Astrocyte (in vitro differentiated cells and primary cell): ENCODE measurements around the gene CCDC92B. TPM values are rescaled to one million over a fixed set of nuclear protein-coding genes. Genes with fewer than 3 reads are reported as not detected.

Source experiments
- DNase-seq: peaks from one replicate; pipeline ENCODE4 v3.0.0-alpha.2; 2010; ENCODE audit warnings: low read depth
- FAIRE-seq: peaks from 2 replicates; lab custom pipeline; 2011; peaks lifted over from hg19 to GRCh38; lab: Jason Lieb, UNC
- H2AFZ ChIP-seq: 2 replicates; pipeline ENCODE4 v1.6.0; 2012; ENCODE audit warnings: low read depth, low read length, inconsistent platforms
- H3K27ac ChIP-seq: 2 replicates; pipeline ENCODE4 v1.5.1; 2011; ENCODE audit warnings: low read depth, low read length, inconsistent platforms
- H3K27me3 ChIP-seq: 2 replicates; pipeline ENCODE4 v1.6.0; 2011; ENCODE audit warnings: low read length, inconsistent platforms; ENCODE audit not compliant: insufficient read depth
- H3K36me3 ChIP-seq: 2 replicates; pipeline ENCODE4 v1.5.1; 2011; ENCODE audit warnings: low read length, inconsistent platforms; ENCODE audit not compliant: insufficient read depth
- H3K4me1 ChIP-seq: 2 replicates; pipeline ENCODE4 v1.5.1; 2011; ENCODE audit warnings: low read length, inconsistent platforms; ENCODE audit not compliant: insufficient read depth
- H3K4me2 ChIP-seq: 2 replicates; pipeline ENCODE4 v1.6.0; 2012; ENCODE audit warnings: low read length, inconsistent platforms
- H3K4me3 ChIP-seq: 2 replicates; pipeline ENCODE4 v1.5.1; 2011; ENCODE audit warnings: low read depth, mild to moderate bottlenecking, low read length, inconsistent platforms; ENCODE audit not compliant: insufficient read depth
- H3K79me2 ChIP-seq: 2 replicates; pipeline ENCODE4 v1.6.0; 2012; ENCODE audit warnings: mild to moderate bottlenecking, low read length, inconsistent platforms; ENCODE audit not compliant: insufficient read depth
- H3K9ac ChIP-seq: 2 replicates; pipeline ENCODE4 v1.6.0; 2012; ENCODE audit warnings: mild to moderate bottlenecking, low read length, inconsistent platforms
- H3K9me3 ChIP-seq: 2 replicates; pipeline ENCODE4 v1.5.1; 2012; ENCODE audit warnings: low read depth, mild to moderate bottlenecking, low read length, inconsistent platforms; ENCODE audit not compliant: insufficient read depth
- H4K20me1 ChIP-seq: 2 replicates; pipeline ENCODE4 v1.6.0; 2012; ENCODE audit warnings: low read length, inconsistent platforms; ENCODE audit not compliant: insufficient read depth
- H3K27ac Mint-ChIP-seq: one replicate; pipeline ENCODE4 v1.8.0; 2021; ENCODE audit warnings: mild to moderate bottlenecking, mixed read lengths; ENCODE audit not compliant: unreplicated experiment
- H3K27me3 Mint-ChIP-seq: one replicate; pipeline ENCODE4 v1.8.0; 2021; ENCODE audit warnings: low read depth, mixed read lengths; ENCODE audit not compliant: unreplicated experiment
- H3K36me3 Mint-ChIP-seq: one replicate; pipeline ENCODE4 v1.8.0; 2021; ENCODE audit warnings: low read depth, mixed read lengths; ENCODE audit not compliant: unreplicated experiment
- H3K4me1 Mint-ChIP-seq: one replicate; pipeline ENCODE4 v1.8.0; 2021; ENCODE audit warnings: low read depth, mixed read lengths; ENCODE audit not compliant: unreplicated experiment
- H3K4me3 Mint-ChIP-seq: one replicate; pipeline ENCODE4 v1.8.0; 2021; ENCODE audit warnings: mild to moderate bottlenecking, moderate library complexity, mixed read lengths; ENCODE audit not compliant: unreplicated experiment
- H3K9me3 Mint-ChIP-seq: one replicate; pipeline ENCODE4 v1.8.0; 2021; ENCODE audit warnings: mild to moderate bottlenecking, mixed read lengths; ENCODE audit not compliant: unreplicated experiment
- EZH2 ChIP-seq: IDR thresholded peaks from 2 replicates; pipeline ENCODE4 v1.6.1; 2012; ENCODE audit warnings: mild to moderate bottlenecking, low read length, inconsistent platforms; ENCODE audit not compliant: insufficient read depth
- total RNA-seq: library from RNA; stranded (reverse); gene quantifications from 2 replicates; pipeline ENCODE4 v1.2.1, GENCODE V29; 2021
- TF ChIP-seq, protein P1 (sequence below): IDR thresholded peaks from 2 replicates; pipeline ENCODE4 v1.5.1; 2011; ENCODE audit warnings: low read depth, mild to moderate bottlenecking, inconsistent platforms, low read length, moderate library complexity; ENCODE audit not compliant: insufficient read depth

Gene CCDC92B
- total RNA-seq, 1 donor from 2014 or later, result 0.36 TPM

- FAIRE-seq (no peak), DNase-seq (no peak)
- no peaks in the 10 kb centered on the region for H3K79me2 ChIP-seq
- Mint-ChIP-seq H3K4me1 (peaks cover 11% of the 10 kb centered on the region), H3K9me3 (no peaks in the 10 kb centered on the region), H3K27ac (no peak overlapping the region), H3K36me3 (peaks cover 7% of the 10 kb centered on the region), H3K27me3 (no peaks in the 10 kb centered on the region), H3K4me3 (no peak overlapping the region)
- H3K9ac ChIP-seq, result no peak overlapping the region
- H3K36me3 ChIP-seq, result no peaks in the 10 kb centered on the region
- H3K4me1 ChIP-seq, result no peaks in the 10 kb centered on the region
- no peak overlapping the region for H3K4me3 ChIP-seq
- H3K27ac ChIP-seq, result no peak overlapping the region
- no peaks in the 10 kb centered on the region for H3K27me3 ChIP-seq
- peaks cover 15% of the 10 kb centered on the region for H4K20me1 ChIP-seq
- TF ChIP-seq, protein P1, sequence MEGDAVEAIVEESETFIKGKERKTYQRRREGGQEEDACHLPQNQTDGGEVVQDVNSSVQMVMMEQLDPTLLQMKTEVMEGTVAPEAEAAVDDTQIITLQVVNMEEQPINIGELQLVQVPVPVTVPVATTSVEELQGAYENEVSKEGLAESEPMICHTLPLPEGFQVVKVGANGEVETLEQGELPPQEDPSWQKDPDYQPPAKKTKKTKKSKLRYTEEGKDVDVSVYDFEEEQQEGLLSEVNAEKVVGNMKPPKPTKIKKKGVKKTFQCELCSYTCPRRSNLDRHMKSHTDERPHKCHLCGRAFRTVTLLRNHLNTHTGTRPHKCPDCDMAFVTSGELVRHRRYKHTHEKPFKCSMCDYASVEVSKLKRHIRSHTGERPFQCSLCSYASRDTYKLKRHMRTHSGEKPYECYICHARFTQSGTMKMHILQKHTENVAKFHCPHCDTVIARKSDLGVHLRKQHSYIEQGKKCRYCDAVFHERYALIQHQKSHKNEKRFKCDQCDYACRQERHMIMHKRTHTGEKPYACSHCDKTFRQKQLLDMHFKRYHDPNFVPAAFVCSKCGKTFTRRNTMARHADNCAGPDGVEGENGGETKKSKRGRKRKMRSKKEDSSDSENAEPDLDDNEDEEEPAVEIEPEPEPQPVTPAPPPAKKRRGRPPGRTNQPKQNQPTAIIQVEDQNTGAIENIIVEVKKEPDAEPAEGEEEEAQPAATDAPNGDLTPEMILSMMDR, result no peak
- no peak for TF ChIP-seq EZH2
- no peaks in the 10 kb centered on the region for H3K9me3 ChIP-seq
- H3K4me2 ChIP-seq, result no peak overlapping the region
- H2AFZ ChIP-seq, result no peak overlapping the region
These were observed 57.3 kb downstream of the CCDC92B start for GRCh38 chr17:2691965-2692780.

- Histone ChIP-seq H3K9me3 (no peaks in the 10 kb centered on the region), H3K27ac (no peak overlapping the region), H4K20me1 (peaks cover 21% of the 10 kb centered on the region), H3K9ac (no peak overlapping the region), H3K36me3 (no peaks in the 10 kb centered on the region), H3K4me2 (no peak overlapping the region), H3K79me2 (no peaks in the 10 kb centered on the region), H3K4me3 (no peak overlapping the region), H3K27me3 (no peaks in the 10 kb centered on the region), H3K4me1 (peaks cover 7% of the 10 kb centered on the region), H2AFZ (no peak overlapping the region)
- Mint-ChIP-seq H3K27ac (no peak overlapping the region), H3K27me3 (no peaks in the 10 kb centered on the region), H3K9me3 (no peaks in the 10 kb centered on the region), H3K4me1 (peaks cover 15% of the 10 kb centered on the region), H3K36me3 (peaks cover 7% of the 10 kb centered on the region), H3K4me3 (no peak overlapping the region)
- TF ChIP-seq EZH2, result no peak
- TF ChIP-seq, protein P1, result no peak
- DNase-seq (no peak), FAIRE-seq (no peak)
These were observed 58.2 kb downstream of the CCDC92B start for GRCh38 chr17:2691069-2691871.
